GM10266 (cell line): ENCODE measurements around the gene HOXA6.

Experiments used
- DNase-seq: peaks from one replicate; pipeline ENCODE4 v3.0.0; 2012; ENCODE audit errors: extremely low spot score
- TF ChIP-seq, protein P1 (sequence below): IDR thresholded peaks from 2 replicates; pipeline ENCODE4 v1.5.1; 2012; ENCODE audit warnings: mild to moderate bottlenecking, low read depth; ENCODE audit not compliant: control insufficient read depth, insufficient read depth; ENCODE audit errors: missing control alignments

The HOXA6 gene

DNA sequence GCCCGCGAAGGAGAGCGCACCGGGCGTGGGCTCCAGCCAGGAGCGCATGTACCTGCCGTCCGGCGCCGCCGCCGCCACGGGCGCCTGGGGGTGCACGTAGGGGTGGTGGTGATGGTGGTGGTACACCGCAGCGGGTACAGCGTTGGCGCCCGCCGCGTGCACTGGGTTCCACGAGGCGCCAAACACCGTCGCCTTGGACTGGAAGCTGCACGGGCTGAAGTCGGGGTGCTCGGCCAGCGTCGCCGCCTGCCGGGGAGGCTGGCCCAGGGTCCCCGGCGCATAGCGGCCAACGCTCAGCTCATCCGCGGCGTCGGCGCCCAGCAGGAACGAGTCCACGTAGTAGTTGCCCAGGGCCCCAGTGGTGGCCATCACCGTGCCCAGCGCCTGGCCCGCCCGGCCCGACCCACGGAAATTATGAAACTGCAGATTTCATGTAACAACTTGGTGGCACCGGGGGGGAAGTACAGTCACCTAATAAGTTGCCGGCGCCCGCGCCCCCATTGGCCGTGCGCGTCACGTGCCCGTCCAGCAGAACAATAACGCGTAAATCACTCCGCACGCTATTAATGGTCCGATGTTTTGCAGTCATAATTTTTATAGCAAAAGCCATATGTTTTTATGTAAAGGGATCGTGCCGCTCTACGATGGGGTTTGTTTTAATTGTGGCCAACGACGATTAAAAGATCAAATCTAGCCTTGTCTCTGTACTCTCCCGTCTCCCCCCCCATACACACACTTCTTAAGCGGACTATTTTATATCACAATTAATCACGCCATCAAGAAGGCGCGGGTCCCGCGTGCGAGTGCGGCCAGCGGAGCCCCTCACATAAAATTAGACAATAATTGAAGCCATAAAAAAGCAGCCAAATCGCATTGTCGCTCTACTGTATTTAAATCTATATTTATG, 17.8 kb upstream of the HOXA6 start, which contains the start of gene HOXA9:
TSS of gene HOXA9 (minus strand) at position 449 of the 907 bp plus-strand sequence. CDS start at position 369, 80 bp downstream.
- TF ChIP-seq, protein P1, sequence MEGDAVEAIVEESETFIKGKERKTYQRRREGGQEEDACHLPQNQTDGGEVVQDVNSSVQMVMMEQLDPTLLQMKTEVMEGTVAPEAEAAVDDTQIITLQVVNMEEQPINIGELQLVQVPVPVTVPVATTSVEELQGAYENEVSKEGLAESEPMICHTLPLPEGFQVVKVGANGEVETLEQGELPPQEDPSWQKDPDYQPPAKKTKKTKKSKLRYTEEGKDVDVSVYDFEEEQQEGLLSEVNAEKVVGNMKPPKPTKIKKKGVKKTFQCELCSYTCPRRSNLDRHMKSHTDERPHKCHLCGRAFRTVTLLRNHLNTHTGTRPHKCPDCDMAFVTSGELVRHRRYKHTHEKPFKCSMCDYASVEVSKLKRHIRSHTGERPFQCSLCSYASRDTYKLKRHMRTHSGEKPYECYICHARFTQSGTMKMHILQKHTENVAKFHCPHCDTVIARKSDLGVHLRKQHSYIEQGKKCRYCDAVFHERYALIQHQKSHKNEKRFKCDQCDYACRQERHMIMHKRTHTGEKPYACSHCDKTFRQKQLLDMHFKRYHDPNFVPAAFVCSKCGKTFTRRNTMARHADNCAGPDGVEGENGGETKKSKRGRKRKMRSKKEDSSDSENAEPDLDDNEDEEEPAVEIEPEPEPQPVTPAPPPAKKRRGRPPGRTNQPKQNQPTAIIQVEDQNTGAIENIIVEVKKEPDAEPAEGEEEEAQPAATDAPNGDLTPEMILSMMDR: no peak
- no peak for DNase-seq

DNA sequence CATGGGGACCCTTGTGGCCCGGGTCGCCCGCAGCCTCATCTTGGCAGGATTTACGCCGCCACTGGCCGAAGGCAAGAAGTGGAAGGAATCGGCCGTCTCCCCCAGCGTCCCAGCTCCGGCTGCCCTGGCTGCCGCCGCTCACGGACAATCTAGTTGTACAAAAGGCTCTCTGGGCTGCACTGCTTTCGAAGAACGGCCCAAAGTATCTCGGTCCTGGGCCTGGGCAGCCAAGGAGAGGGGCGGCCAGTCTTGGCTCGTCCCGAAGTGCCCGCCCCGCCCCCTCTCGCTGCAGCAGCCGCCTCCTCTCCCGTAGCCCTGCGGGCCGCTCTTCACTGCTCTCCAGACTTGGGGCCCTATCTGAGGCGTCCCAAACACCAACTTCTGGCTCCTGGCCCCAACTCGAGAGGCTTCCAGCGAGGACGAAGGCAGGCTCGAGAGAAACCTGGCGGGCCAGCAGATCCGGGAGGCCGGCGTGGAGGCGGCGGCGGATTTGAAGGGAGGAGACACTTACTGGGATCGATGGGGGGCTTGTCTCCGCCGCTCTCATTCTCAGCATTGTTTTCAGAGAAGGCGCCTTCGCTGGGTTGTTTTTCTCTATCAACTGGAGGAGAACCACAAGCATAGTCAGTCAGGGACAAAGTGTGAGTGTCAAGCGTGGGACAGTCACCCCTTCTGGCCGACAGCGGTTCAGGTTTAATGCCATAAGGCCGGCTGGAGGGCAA, 17.0 kb upstream of the HOXA6 start:
- TF ChIP-seq, protein P1: no peak
- DNase-seq: no peak

DNA sequence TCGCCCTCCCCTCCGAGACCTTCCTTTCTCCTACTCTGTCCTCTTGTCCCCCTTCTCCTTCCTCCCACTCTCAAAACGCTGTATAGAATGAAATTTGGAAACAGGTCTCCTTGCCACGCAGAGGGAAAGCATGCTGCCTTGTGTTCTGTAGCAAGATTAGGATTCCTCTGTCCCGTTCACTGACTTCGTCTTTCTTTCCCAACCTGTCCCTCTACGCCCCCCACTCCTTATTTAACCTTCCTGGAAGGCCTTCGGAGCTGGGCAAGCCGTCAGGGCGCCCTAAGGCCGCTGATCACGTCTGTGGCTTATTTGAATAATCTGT, 16.4 kb upstream of the HOXA6 start:
- TF ChIP-seq, protein P1: no peak
- no peak for DNase-seq

DNA sequence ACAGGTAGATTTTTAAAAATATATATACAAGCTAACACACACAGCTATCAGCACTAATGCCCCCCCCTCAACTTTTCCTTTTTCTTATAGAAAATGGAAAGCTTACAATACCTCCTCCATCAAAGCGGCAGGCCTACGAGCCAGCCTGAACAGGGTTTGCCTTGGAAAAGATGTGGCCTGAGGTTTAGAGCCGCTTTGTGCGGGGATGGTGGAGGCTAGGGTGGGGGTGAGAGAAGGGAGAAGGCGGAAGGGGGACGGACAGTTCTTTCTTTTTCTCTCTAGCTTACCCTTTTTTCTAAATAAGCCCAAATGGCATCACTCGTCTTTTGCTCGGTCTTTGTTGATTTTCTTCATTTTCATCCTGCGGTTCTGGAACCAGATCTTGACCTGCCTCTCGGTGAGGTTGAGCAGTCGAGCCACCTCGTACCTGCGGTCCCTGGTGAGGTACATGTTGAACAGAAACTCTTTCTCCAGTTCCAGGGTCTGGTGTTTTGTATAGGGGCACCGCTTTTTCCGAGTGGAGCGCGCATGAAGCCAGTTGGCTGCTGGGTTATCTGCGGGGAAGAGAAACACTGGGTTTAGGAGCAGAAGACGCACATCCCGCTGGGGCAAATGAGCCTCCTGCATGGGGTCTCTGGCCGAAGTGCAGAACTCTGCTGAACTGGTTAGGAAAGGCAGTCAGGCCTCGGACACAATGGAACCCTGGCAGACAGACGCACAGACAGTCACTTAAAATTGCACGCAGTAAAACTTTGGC, 15.9 kb upstream of the HOXA6 start:
- TF ChIP-seq, protein P1: no peak
- DNase-seq: no peak

DNA sequence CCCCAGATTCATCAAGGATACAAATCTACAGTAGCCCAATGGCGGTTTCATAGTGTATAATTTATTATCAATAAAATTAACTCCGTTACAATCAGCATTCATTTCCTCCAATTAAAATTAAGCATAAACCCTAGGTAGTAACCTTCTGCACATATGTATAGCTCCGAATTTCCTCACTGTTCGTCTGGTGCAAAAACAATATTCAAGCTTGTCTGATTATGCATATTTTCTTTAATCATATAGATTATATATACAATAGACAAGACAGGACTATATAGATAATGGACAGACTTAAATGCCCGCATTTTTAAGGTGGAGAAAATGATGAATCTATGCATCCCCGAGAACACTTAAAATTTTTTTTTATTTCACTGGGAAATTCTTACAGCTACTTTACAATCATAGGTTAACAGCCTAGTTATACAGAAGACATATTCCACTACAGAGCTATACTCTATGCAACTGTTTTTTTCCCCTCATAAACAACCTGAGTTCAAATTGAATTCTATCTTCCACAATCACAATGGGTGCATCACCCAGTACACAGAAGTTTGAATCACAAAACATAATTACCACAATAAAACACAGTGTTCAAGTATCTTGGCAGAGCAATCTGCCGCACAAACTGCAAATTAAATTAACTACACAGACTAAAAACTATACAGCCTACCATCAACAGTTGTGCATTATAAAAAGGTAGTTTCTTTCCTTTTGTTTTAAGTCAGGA, 15.2 kb upstream of the HOXA6 start:
- no peak for DNase-seq
- TF ChIP-seq, protein P1: no peak

DNA sequence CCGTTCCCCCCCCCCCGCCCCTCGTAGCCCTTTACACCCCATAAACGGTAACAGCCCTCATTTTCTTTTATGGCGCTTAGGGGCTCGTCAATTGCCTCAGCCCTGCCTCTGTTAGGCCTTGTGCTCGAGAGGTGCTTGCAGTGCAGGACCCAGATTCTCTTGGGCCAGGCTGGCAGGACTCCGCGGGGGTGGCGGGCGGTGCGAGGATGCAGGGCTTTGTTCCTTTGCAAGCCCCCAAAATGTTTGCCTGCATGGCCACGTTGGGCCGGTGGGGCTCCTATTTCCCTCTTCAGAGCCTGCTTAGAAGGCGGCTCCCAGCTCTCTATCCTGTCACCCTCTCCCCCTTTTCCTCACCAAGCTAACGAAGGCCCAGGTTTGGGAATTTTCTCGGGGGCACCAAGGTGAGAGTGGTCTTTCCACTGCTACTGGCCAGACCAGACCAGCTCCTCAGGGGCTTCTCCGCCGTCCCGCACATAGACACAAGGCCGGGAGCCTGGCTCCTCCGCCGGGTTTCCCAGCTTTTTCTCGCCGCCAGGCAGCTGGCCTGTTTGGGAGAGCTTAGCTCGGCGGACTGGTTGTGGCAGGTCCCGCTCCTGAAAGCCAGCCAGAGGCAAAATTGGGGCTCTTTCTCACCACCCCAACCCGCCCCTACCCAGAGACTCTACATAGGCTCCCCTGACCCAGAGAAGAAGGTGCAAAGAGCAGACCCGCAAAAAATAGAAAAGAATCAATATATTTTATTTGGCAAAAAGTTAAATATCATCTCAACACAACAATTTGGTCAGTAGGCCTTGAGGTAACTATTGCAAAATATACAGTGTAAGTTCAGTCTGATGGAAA, 14.4 kb upstream of the HOXA6 start:
- TF ChIP-seq, protein P1: no peak
- no peak for DNase-seq
